Activated CD4-positive, CD25-positive, alpha-beta regulatory T cell treated with anti-CD3 and anti-CD28 coated beads, Interleukin-2, amount 50 U/mL, for 72 hours (primary cell): ENCODE results near the gene DISC1.

Experiments used
- DNase-seq: peaks from one replicate; pipeline ENCODE4 v3.0.0; 2021

Gene DISC1

DNA sequence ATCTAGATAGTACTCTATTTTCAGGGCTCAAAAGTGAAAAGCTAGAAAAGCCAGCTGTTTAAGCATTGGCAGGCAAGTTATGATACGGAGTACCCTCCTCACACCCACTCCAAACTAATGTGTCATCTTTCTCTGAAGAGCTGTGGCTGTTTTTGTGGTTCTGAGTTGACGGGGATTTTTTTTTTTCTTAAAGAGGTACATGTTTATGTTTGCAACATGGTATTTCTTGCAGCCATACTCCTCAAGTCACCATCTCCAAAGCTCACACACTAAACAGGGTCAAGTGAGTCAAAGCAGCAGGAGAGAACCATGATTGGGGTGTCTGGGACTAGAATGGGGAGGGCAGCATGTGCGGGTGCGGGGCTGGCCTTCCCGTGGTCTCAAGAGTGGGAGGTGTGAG, 347.2 kb downstream of the DISC1 start:
- DNase-seq: no peak

DNA sequence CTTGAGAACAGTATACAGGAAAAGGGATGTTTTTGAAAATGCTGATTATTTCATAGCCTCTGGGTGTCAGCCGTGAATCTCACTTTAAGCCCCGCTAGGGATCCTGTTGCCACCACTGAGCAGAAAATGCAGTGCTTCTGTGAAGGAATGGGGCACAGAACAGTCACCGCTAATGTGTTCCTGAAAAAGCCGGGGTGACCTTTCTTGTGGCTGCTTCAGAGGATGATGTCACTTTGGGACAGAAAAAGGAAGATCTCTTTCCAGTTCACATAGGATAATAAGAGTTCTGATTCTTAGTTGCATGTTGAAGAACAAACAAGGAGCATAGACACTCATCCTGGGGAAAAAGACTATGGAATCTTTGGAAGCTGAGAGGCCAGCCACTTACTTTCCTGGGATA, 349.6 kb downstream of the DISC1 start:
- no peak for DNase-seq

DNA sequence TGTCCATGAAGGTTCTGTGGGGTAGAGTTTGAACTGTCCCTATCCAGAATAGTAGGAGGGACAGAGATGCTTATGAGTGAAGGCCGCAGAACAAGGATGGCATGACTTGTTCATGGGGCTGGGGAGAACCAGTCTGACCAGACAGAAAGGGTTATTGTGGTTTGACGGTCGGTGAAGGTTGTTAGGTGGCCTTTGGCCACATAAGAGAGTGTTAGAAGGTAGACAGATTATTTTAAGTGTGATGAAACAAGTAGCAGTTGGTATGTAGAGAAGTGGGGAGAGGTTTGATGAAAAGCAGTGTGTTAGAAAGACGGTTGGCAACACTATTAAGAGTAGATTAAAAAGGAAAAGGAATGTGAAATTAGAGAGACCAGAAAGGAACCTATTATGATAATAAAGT, 355.1 kb downstream of the DISC1 start:
- no peak for DNase-seq

DNA sequence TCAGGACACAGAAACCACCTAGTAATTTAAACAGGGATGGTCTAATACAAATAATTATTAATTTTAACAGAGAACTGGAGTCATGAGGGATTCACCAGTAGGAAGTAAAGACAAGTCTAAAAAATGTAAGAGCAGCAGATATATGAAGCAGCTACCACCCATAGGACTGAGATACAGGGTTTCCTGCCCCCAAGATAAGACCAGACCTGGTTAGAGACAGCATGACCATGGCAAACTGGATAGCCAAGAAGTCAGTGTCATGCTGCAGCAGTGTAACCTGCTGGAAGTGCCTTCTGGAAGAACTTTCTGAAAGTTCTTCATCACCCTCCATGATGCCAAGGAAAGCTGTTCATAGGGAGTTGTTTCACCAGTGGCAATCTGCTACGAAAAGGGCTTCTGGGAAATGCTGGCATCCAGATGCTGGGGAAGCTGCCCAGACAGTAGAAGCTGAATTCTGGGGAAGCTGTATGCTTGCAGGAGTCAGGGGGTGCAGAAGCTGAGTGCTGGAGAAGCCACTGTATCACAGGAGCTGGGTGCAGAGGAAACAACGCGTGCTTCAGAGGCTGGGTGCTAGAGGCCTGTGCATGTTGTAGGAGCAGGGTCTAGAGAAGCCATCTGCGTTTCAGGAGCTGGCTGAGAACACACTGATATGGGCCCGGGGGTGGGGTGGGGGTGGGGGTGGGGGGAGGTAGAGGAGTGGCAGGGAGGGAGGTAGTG, 356.4 kb downstream of the DISC1 start:
- DNase-seq: no peak

DNA sequence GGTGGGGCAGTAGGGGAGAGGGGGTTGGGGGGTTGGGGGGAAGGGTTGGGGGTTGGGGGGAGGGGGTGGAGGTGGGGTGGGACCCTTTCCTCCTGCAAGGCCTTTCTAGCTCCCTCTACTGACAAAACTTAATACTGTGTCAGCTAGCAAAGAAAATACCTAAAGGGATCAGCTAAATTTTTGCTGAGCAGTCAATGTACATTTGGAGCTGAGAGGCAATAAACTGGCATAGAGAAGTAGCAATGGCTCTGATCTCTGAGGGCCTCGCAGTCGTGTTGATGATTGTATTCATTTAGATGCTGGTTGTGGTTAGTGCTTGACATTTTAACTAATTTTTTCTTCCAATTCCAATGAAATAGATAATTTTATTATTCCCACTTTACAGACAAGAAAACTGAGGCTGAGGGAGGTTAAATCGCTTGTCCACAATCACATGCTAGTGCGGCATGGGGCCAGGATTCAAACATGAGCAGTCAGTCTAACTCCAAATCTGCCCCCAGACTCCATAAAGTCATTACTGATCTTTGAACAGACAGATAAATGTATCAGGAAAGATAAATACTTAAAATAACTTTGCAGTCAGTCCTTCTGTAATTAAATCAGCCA, 357.1 kb downstream of the DISC1 start:
- DNase-seq: no peak

DNA sequence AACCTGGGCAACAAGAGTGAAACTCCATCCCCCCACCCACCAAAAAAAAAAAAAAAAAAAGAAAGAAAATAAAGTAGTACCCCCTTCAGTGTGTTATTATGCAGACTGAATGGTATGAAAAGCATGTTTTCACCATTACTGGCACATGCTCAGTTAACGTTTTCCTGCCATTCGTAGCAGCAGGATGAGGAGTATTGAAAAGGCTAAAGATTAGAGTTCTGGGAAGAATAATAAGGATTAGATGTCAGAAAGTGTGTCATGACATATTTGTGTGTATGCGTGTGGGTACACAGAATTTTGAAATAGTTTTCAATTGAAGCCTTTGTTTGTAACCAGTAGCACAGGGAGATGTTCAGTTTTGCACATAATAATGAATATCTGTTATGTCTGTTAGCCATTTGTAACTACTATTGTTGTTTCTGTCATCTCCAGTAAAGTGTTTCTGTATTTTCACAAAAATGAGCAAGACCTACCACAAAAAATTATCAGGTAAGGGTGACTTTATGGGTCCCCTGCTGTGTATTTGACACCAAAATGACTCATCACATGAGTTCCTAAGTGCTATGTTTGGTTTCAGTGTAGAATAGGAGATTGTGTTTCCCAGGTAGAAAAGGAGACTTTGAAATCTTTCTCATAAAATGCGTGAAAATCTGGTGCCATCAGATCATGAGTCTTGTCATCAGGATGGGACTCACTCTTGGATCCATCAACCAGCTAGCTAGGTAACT, 358.9 kb downstream of the DISC1 start:
- no peak for DNase-seq

DNA sequence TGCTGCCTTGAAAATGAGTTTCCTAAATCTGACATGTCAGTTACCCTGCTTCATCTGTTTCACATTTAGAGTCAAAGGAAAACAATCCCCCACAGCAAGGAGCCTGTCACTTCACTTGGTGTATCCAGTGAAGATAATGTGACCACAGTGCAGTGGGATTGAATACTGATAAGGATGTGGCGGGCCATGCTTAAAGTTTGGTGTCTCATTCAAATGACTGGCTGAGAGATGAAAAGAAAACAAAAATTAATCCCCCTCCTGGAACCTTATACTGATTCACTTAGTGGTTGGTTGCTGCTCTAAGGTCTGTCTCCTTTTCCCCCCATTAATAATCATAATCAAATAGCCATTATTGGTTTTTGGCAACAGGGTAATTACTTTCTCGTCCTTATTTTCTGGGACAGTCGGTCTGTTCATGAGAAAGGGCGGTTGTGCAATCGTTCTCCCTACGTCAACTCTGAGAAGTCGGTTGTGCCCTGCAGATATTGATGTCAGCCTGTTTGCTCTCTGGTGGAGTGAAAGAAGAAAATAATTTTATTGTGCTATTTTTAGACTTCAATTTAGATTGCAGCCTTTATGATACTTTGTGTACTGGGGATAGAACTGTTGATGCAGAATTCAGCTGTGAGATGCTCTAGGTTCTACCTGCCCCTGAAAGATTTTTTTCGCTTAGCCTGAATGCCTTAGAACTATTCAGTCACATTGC, 360.2 kb downstream of the DISC1 start:
- no peak for DNase-seq

DNA sequence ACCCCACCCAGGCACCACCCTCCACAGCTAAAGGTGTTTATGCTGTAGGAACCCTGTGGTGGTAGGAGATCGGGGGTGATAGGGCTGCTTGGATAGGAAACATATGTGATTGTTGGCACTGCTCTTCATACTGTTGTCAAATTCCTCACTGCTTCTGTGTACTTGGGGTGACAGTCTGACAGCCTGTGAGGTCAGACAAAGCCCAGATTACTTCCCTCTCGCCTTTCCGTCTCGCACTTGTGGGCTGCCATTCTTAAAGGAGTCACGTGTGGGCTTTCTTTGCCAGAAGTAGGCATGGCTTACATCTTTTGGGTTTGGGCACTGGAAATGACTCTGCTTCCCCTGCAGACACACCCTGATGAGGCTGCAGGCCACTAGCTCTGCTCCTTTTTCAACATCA, 363.8 kb downstream of the DISC1 start:
- DNase-seq: no peak

DNA sequence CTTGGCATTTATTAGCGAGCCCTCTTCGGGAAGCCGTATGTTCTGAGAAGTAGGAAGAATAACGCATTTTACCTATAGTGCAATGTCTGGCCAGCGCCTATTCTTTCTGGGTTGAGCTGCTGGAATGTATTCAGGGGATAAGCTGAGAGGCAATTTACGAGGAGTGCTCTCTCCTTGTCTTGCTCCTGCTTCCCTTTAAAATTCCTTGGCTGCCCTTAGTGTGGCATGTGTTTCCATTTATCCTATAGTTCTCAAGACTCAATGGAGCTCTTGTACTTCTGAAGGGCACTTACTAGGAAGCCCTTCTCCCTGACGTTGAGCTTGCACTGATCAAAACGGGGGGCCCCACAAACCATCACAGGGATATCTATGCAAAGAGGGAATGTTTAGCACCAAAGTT, 364.6 kb downstream of the DISC1 start:
- no peak for DNase-seq

DNA sequence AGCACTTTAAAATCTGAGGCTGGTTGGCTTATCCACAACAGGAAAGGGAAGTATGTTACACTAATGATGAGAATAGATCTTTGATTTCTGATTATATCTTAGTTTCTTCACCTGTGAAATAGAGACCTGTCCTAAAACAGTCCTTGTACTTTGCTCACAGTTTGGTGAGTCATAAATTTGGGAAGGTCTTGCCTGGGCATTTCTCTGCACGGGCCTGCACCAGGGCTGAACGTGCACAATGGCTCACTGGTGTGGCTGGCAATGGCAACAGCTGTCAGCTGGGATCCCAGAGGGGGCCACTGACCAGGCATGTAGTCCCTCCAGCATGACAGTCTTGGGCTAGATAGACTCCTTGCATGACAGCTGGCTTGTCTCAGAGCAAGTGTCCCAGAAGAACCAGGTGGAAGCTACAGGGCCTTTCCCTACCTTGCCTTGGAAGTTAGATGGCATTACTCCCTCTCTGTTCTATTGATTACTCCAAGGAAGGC, 367.4 kb downstream of the DISC1 start:
- DNase-seq: no peak

DNA sequence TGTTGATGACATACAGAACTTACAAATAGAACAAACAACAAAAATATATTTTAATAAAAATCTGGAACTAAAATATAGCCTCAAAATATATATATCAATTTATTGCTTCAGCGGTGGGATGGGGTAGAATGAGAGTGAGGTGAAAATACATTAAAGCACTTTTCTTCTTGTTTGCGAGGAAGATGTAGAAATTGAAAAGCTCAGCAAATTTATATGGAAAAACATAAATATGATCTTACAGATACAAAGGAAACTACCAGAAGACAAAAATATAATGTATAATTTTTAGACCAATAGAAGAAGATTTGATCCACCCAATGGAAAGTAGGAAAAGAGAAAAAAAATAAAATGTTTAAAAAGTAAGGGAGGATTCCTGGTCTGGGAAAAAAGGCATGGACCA, 372.2 kb downstream of the DISC1 start:
- no peak for DNase-seq

DNA sequence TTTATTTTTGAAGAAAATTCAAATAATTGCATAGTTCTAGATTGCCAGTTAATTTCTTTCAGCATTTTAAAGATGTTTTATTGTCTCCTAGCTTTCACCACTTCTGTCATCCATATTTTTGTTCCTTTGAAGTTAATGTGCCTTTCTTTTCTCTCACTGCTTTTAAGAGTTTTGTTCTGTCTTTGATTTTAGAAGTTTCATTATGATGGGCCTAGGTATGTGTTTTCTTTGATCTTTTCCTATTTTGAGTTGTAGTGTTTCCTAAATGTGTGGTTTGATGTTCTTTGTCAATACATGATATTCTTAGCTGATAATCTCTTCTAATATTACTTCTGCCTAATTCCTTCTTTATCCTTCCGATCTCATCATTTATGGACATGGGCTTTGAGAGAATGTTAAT, 378.7 kb downstream of the DISC1 start:
- no peak for DNase-seq

DNA sequence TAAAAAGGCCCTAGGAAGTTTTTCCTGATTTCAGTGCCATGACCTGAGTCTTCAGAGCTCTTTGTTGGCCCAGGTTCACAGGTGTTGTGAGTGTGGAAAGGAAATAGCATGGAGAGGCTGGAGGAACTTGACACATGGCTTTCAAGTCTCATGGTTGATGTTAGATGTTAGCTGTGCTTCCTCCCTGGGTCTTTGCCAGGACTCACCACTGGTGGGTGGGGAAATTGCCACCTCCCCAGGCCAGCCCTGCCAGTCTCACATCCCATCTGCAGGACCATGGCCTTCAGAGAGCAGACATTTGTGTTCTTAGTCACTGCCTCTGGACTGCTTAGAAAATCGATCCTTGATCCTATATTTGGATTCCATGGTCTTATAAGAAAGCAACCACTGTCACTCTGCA, 383.2 kb downstream of the DISC1 start:
- DNase-seq: no peak

DNA sequence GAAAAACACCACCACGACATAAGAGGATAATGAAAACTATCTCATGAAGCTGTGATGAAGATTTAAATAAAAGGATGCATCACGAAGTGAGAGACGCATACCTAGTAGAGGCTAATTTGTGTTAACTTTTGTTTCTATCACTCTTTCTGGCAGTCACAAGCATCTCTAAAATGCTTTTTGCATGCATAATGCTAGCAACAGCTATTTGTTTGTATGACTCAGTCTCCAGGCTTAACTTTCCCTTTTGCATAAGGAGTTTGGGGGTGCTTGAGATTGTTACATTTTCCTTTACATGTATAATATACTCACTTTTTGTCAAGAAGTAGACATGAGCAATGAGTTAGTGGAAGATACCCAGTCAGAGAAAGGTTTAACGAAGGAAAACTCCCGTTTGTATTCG, 385.4 kb downstream of the DISC1 start:
- no peak for DNase-seq

DNA sequence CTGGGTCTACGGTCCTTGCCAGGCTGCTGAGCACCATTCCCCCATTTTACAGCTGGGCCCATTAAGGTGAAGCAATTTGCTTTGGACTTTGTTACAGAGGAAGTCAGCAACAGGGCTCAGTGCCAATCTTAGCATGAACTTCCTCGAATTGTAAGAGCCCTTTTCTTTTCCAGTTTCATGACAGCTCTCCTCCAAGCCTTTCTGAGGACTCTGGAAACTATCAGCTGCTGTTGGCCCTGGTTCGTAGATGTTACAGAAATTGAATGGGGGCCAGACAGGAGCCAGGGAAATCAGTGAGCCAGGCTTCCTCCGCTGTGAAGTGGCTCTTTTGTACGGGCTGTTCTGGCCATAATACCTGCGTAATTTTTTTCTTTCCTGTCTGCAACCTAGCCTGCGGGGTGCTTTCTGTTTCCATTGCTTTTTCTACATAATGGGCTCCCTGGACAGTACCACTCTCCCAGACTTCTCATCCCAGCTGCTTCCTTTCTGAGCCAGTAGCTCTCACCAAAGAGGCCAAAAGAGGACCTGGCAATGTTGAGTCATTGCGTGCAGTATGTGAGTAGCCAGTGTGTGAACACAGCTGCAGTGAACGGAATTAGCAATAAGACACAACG, 386.3 kb downstream of the DISC1 start:
- DNase-seq: no peak

DNA sequence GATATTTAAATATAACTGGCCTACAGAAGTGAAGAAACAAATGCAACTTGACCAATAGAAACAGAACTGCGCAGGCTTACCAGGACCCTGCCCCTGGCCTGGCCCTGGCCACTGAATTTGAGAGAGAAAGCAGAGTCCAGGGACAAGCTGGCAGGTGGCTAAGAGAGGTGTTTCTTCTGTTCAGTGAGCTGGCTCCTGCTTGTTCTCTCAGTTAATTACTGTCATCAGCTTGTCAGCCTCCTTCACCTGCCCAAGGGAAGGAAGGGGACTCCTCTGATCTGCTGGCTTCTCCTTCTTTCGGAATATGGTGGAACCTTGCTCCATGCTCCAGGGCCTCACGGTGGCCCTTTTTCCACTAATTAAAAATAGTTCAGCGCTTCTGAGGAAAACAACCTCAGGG, 388.4 kb downstream of the DISC1 start:
- no peak for DNase-seq

DNA sequence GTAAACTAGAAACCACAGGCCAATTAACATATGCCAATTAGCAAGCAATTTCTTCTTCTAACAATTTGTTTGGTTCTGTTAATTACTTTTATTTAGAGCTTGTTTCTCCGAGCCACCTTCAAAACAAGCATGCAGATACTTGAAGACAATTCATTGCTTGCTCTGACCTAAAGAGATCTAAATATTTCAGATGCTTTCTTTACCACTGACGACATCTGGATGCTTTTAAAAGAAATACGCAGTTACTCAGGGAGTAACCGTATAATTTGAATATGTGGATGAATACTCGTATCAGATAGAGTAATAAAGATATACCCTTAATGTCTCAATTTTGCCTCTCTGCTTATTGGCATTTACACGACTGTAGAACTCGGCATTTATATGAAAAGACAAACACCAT, 390.0 kb downstream of the DISC1 start:
- DNase-seq: no peak

DNA sequence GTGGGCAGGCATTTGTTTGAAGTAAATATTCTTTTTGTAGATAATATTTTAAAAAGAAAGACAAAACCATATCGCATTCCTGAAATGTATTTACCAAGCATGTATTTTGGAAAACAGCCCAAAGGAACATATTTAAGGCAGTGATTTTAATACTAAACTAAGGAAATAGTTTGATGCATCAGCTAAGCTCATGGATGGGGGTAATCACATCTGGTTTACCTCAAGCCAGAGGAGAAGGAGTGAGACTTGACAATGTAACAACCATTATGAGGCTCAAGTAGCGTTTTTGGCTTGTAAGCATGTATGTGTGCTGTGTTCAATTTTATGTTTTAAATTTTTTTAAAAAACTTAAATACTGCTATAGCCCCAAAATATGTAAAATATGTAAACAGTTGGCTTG, 390.5 kb downstream of the DISC1 start:
- no peak for DNase-seq

DNA sequence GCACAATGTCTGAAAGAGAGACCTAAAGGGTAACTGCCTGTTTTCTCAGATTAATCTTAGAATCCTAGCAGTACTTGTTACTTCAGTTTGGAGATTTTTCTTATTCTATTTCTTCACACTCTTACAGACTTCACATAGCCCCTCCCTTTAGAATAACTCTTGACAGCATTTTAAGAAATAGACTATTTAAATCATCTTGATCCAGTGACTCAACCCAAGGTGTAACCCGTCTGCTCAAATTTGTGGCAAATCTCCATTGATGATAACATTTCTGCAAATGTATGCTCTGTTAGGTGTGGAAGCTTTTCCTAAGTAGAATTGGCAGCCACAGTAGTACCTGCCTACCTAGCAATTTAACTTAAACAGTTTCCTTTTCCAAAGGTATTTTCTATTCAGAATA, 391.2 kb downstream of the DISC1 start:
- no peak for DNase-seq

DNA sequence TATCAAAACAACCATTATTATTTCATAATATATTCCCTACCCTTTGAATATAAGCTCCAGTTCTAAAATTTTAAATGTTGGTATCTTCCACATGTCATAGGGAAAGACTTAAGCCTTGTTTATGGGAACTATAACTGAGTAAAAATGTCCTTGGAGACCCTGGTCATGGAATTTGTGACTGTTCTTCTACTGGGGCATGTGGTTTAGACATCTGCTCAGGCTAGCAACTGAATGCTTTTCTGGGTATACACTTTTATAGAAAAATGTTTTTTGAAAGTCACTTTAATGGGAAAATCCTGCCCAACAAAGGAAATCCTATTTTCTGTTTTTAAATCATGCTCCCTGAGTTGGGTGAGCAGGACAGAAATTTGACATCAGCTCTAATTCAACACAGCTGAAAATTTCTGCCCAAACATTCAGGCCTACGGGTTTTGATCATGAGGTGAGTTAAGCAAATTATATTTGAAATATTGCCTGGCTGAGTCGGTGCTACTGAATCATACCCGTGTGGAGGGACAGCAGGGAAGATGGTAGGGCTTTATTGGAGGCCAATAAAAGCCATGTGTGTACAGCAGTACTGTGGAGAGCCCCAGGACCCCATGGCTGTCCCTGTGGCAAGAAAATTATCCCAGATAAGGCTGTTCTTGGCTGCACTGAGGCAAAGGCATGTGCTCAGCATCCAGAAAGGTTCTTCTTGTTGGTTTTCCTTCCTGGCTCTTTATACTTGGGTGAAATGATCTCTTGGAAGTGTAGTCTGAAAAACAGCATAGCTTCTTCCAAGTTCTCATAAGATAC, 391.8 kb downstream of the DISC1 start:
- DNase-seq: no peak

DNA sequence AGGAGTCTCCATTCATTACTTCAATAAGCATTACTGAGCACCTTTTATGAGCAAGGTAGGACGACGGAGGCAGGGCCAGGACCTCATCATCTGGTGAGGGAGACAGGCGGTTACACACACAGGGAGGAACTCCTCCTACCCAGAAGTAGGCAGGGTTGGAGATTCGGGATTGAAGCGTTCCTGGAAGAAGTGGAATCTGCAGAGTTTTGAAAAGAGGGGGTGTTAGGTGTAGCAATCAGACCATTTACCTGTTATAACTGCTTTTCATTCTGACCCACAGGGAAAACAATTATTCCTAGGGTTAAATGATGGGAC, 392.4 kb downstream of the DISC1 start:
- DNase-seq: no peak

DNA sequence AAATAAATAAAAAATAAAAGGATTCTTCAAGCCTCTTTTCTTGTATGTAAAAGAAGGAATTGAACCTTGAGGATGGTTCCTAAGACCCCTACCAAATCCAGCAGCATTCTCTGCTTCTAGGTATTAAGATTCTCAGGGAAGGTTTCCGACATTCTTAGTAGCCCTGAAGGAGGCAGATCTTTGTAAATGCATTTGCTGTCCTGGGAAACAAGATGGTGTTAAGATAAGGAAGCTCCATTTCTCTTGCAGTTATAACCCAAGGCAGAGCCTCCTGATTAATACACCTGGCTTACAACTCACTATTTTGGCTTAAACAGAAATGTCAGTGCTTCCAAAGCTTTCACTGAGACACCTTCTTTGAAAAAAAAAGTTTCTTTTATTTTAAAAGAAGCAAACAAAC, 393.8 kb downstream of the DISC1 start:
- no peak for DNase-seq

DNA sequence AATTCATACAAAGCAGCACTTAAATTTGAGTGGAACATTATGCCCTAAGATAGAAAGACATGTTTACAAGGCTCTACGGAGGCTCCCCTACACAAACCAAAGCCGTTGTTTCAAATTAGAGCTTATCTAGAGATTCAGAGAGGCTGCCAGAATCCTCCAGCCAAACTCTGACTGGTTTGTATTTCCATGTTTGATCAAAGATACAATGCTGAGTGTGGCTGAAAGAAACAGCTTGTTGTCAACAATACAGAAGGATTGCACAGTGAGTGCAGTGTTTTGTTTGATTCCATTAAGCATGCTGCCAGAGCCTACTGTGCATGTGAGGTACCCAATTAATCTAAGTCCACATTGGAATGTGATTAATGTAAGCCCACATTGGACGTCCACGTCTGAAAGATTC, 402.7 kb downstream of the DISC1 start:
- DNase-seq: no peak
